Measurements from ENCODE around the gene SLC4A5.
A peak's percentile ranks its signal among the peaks of the same experiment; 100 is the strongest.

The SLC4A5 gene

DNA sequence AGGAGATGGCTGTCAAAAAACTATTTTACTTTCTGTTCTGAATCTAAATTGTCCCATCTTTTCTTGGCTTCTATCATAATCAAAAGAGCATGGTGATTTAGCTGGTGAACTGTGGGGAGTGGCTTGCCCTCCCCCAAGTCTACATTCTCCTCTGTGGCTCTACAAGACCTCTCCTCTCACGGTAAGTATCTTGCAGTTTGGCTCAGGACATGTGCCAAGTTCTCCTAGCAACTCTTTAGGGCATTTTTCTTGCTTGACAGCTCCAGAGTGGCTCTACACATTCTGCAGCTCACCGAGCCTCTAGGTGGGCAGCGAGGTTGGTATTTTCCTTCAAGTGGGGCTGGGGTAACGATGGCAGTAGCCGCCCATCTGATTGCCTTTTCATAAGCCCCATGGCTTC, 29.1 kb downstream of the SLC4A5 start:
- DNase-seq (ENCODE audit: low spot score), result no peak

GRCh38 chr2:74313497-74313896, 29.7 kb downstream of the SLC4A5 start:
- no peak for DNase-seq (ENCODE audit: low spot score)

- DNase-seq (ENCODE audit: low spot score), result no peak
These were observed 30.3 kb downstream of the SLC4A5 start for GRCh38 chr2:74312913-74313312.

DNA sequence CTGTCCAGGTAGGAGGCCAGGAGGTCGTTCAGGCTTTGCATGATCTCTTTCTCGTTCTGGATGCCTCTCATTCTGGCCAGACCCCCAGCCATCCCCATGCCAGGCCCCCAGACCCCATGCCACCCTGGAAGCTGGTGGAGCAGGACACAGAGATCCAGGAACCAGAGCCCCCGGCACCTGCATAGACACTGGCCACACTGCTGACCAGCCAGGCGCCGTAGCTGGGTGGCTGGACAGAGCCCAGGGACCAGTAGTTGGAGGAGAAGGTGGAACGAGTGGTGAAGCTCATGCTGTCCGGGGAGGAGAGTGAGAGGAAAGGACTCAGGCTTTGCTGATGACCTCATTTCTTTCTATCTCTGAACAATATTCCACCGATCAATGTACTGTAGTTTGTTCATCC, 35.5 kb downstream of the SLC4A5 start:
- DNase-seq (ENCODE audit: low spot score), result no peak

DNA sequence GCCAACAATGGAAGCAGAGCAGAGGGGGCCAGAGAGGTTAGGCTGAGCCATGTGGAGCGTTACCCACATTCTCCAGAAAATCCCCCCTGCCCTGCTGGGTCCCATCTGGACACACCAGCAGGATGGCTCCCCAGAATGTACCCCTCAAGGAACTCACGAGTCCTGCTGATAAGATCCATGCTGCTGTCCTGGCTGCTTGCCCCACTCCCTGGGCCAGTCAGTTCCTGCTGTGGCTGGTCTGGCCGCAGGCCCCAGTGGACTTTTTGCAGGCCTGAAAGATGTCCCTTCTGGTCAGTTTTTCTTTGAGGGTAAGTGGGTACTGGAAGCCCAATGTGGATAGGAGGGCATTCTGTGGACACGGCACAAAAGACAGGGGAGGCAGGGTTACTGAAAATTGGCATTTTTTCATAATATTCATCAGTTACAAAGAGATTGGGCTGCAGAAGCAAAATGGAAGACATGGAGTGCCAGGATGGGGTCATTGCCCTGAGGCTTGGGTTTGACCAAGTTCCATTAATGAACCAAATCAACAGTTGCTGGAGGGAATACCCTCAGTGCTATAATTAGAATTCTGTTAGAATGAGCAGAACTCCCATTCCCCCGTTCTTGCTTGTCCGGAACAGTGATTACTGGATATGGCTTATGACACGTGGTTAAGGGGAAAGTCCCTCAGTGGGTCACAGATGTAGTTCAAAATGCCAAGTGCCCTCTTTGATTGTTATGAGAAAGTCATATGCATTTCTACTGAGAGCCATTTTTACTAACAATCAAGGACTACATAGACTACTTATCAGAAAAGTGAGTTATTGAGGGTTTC, 38.7 kb downstream of the SLC4A5 start:
- no peak for DNase-seq (ENCODE audit: low spot score)

- DNase-seq (ENCODE audit: low spot score), result no peak
These were observed 40.4 kb downstream of the SLC4A5 start for GRCh38 chr2:74302865-74303264.

DNA sequence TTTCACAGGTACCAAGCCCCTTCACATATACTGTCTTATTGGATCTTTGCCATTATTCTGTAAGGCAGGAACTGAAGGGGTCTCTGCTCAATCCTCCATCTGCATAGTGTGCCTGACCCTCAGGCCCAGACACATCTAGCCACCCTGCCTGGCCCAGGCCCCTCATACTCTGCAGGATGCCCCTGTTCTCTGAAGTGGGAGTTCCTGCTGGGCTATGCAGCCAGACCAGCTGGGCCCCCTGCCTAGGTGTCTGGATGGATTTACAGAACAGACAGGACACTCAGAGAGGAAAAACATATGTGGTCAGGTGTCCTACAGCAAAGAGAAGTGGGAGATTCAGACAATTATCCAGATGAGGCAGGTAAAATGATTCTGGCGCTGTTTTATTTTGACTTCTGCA, 42.0 kb downstream of the SLC4A5 start:
- no peak for DNase-seq (ENCODE audit: low spot score)

- no peak for DNase-seq (ENCODE audit: low spot score)
These were observed 42.7 kb downstream of the SLC4A5 start for GRCh38 chr2:74300506-74300905.

- no peak for DNase-seq (ENCODE audit: low spot score)
These were observed 45.3 kb downstream of the SLC4A5 start for GRCh38 chr2:74297950-74298349.

DNA sequence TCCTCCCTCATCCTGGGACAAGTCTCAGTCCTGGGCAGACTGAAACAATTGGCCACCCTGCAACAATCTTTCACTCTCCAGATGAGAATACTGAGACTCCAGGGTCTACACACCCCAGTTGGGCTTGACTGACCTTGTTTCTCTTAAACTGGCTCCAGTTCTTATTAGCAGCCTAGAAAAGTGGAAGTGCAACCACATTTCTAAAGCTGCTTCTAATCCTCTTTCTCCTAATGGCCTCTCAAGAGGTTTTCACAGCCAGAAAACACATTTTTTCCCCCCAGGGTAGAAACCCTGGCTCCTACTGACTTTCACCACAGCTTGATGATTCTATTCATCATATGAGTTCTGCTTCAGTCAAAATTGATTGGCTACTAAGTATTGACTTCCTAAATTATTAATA, 45.8 kb downstream of the SLC4A5 start:
- DNase-seq (ENCODE audit: low spot score), result no peak

DNA sequence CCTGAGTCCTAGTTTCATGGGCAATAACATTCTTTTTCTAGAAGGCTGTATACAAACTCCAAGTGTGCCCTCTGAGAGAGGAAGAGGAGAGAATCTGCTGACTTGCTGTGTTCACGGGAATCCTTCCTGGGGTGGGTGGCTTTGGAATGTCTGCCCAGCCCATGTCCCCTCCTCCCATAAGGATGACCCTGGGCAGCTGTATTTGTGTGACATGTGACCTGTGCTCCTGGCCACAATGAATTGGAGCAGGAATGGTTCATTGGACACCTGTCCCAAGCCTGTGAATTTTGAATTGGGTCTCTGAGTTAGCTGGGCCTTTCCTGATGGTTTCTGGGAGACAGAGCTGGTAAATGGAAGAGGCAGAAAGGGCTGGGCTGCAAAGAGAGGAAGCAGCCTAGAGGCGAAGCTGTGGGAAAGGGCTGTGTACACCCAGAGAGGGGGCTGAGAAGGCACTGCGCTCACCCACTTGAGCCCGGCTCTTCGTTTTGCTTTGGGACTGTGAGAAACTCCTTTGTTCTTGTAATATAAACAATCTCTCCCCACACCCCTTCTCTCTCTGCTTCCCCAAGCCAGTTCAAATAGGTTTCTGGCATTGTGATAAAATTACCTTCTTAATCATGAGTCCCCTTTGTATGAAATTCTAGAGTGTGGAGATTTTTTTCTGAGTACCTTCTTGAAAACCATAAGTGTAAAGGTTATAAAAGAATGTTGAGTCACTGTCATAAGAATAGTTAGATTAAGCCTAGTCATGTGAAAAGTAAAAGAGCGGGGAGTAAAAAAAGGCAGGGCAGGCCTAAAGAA, 49.8 kb downstream of the SLC4A5 start:
- DNase-seq (ENCODE audit: low spot score), result peak; percentile 40

- peak; percentile 39 for DNase-seq (ENCODE audit: low spot score)
These were observed 50.5 kb downstream of the SLC4A5 start for GRCh38 chr2:74292751-74293150.

DNA sequence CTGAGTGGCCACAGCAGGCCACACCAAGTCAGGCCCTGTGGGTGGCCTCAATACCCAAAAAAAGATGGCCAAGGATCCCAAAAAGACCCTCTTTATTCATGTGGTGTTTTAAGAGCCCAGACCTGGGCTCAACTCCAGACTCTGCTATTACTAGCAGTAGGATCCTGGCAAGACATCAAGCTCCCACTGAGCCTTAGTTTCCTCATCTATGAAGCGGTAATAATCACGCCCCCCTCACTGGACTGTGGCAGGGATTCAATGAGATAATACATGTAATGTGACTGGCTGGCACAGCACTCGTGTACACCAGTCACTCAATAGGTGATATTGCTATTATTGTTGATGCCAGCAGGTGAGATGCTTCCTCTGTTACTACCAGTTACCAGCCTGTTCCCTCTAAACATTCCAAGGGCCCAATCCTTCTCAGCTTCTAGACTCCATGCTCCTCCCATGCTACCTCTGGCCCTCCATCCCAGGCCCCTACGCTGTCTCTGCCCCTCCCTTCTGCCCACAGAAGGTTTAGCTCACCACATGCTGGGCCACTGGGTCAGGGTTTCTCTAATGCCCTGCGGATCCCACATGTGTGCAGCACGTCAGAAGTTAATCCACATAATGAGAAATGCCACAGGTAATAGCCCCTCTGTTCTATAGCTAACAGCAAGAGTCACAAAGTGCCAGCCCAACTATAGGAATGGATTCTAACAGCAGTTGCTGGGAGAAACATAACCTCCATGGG, 51.2 kb downstream of the SLC4A5 start:
- DNase-seq (ENCODE audit: low spot score), result peak; percentile 18

DNA sequence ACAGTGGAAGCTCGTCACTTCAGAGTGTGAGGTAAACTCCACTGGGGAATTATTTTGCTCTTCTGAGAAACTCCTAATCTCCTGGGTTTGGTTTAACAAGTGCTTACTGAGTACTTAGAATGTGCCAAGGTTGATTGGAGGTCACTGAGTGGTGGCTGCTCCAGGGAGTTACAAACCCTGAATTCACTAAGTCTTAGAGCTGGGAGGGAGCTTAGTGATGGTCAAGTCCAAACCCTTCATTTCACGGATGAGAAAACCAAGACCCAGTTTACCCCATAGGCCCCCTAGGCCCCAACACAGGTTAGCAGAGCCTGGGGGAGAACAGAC, 52.0 kb downstream of the SLC4A5 start:
- no peak for DNase-seq (ENCODE audit: low spot score)

DNA sequence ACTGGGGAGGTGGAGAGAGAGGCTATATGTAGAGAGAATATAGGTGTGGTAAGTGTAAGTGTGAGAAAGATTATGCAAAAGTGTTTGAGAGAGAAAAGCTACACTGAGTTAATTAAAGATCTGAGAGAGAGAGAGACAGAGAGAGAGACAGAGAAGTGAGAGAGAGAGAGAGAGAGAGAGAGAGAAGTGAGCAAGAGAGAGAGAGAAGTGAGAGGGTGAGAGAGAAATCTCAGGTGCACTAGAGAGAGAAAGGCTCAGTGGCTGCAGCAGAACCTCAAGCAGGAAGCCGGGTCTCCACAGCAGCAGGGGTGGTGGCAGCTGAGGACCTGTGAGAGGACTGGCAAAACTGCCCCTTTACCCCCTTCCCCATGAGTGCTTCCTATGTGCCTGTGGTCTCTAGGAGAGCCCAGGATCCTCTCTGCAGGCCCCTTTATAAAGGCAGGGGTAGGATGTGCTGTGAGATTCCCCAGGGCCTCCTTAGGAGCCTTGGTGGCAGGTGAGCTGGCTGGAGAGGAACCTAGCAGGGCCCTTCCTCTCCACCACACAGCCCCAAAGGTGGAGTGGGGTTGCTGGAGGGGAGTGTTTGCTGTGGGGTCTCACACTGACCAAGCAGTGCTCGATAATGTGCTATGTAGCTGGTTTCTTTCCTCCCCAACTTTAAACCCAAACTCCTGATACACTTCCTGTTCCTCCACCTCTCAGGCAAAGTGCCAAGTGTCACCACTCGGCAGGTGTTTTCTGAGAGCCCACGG, 52.6 kb downstream of the SLC4A5 start:
- peak; percentile 29 for DNase-seq (ENCODE audit: low spot score)

DNA sequence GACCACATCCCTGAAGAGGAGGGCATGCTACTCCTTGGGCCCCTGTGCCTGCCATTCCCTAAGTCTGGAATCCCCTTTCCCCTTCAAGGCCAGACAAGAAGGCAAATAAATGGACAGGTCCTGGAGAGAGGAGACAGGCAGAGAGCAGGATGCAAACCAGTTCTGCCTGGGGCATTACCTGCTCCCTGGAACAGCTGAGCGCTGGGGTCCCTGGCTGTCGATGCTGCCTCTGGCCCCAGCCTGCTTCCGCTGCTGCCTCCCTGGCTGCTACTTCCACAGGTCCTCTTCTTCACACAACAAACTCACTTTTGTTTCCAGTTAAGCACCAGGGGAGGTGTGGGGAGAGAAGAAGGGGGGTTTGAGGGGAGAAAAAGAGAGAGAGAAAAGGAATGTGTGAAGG, 53.1 kb downstream of the SLC4A5 start:
- peak; percentile 45 for DNase-seq (ENCODE audit: low spot score)

- peak; percentile 8 for DNase-seq (ENCODE audit: low spot score)
These were observed 56.5 kb downstream of the SLC4A5 start for GRCh38 chr2:74286725-74287124.

GRCh38 chr2:74281141-74281975, 61.9 kb downstream of the SLC4A5 start:
- DNase-seq (ENCODE audit: low spot score), result no peak

- DNase-seq (ENCODE audit: low spot score), result no peak
These were observed 64.5 kb downstream of the SLC4A5 start for GRCh38 chr2:74278694-74279093.

GRCh38 chr2:74278176-74278575, 65.0 kb downstream of the SLC4A5 start:
- DNase-seq (ENCODE audit: low spot score), result no peak

GRCh38 chr2:74275228-74275627, 68.0 kb downstream of the SLC4A5 start:
- no peak for DNase-seq (ENCODE audit: low spot score)

Measured in ecto neural progenitor cell (in vitro differentiated cells).